M059J (cell line): ENCODE data around the gene ZNF320. TPM values are rescaled to one million over a fixed set of nuclear protein-coding genes. Genes with fewer than 3 reads are reported as not detected.
"Not testable (repeated sequence)": the region's sequence is repeated elsewhere in the genome, so short reads cannot be mapped to it uniquely, and the experiment has no call there.

ENCODE experiments used
- DNase-seq: peaks from one replicate; pipeline ENCODE4 v3.0.0-alpha.2; 2012; ENCODE audit warnings: low read depth
- total RNA-seq: library from RNA; depleted of rRNA; stranded (reverse); fragments of >200 nt; shearing (Covaris generic); gene quantifications from 2 replicates; pipeline ENCODE4 v1.2.3, GENCODE V29; 2014

Gene ZNF320
- total RNA-seq, 1 experiment from 2014 or later = 11.9 TPM

DNA sequence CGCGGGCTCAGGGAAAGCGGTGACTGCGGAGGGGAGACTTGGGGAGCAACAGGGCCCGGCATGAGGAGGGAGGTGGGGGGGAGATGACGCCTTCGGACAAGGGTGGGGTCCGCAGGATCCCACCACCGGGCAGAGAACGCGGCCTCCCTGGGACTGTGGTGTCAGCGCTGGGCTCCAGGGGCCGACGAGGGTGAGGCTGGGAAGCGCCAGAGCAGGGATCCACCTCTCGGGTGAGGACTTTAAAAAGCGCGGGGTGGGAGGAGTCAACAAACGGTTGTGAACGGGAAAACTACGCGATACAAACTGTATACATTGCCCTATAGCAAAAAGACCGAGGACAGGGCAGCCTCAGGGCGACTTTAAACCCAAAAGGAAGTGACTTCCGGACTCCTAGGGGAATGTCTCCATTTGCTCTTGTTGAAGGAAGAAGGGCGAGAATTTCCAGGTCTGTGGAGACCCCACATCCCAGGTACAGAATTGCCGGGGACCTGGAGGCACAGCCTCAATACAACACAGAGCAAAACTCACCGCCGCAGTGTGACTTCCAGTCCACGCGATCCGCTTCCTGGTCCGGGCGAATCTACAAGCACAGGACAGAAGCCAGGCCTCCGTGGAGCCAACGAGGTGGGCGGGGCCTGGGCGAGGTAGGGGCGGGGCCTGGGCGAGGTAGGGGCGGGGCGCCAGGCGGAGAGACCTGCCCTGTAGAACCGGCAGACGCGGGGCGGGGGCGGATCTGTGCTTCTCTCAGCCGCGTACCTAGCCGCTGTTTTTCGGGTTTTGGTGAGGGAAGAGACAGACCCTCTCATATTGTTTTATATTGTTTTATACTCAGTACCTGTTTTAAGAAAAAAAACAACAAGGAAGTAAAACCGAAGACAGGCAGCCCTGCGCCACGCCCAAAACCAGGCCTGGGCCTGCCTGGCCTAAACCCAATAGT is 25.7 kb upstream of the ZNF320 start, which contains the start of gene ZNF888:
Gene ZNF888 (minus strand): TSS at position 588 of the 937 bp plus-strand sequence. CDS start 5,555 bp downstream, outside the sequence.
- DNase-seq = peak; percentile 83

- DNase-seq = no peak
These were observed 20.1 kb upstream of the ZNF320 start for GRCh38 chr19:52917531-52917930.

DNA sequence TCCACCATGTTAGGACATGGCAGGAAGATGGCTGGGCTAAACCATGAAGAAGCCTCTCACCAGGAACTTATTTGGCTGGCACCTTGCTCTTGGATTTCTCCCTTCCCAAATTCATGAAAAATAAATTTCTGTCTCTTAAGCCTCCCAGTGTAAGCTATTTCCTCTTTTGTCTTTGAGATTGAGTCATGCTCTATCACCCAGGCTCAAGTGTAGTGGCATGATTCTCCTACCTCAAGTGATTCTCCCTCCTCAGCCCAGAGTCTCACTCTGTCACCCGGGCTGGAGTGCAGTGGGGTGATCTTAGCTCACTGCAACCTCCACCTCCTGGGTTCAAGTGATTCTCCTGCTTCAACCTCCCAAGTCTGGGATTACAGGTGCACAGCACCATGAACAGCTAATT is 13.2 kb upstream of the ZNF320 start:
- DNase-seq = no peak

- DNase-seq = not testable (repeated sequence)
These were observed 6.8 kb upstream of the ZNF320 start for GRCh38 chr19:52904052-52904780.

GRCh38 chr19:52901842-52902241 is 4.4 kb upstream of the ZNF320 start:
- DNase-seq = no peak

GRCh38 chr19:52898596-52898995 is 1.2 kb upstream of the ZNF320 start:
- DNase-seq = not testable (repeated sequence)

GRCh38 chr19:52898101-52898500 is 666 bp upstream of the ZNF320 start:
- no peak for DNase-seq

DNA sequence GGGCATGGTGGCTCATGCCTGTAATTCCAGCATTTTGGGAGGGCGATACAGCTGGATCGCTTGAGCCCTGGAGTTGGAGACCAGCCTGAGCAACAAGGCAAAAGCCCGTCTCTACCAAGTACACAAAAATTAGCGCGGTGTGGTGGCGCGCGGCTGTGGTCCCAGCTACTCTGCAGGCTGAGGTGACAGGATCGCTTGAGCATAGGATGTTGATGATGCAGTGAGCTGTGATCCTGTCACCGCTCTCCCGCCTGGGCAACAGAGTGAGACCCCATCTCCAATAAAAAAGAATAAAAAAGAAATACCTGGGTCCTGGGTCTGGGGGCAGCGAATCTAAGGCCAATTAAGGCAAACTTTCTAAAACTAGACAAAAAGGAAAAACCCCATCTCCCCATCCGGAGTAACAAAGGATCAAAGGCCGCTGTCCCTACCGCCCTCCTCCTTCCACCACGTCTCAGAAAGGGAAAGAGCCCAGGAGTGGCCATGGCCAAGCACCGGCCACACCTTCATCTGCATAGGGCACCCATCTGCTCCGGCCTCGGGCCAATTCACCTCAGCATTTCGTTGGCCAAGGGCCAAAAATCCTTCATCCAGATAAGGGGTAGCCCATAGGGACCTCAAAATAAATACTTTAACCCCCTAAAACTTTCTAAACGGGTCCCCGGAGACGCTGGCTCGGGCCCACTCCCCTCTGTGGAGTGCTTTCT is 851 bp downstream of the ZNF320 start:
- DNase-seq = peak; percentile 29

GRCh38 chr19:52891336-52891735 is 6.1 kb downstream of the ZNF320 start:
- DNase-seq = no peak

DNA sequence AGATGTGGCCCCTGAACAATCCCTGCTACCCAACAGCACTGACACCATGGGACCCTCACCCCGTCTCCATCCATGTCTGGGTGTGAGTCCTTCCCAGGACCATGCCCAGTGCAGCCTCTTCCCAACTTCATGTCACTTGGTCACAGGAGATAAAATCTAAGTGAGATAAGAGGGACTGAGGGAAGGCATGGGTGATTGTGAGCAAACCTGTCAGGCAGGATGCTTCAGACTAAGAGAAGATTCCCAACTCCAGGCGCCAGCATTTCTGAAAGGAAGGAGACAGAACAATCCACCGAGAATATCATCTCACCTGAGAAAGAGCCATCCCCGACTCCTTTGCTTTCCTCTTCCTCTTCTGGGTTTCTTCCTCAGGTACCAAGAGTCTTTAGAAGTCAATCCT is 7.5 kb downstream of the ZNF320 start:
- no peak for DNase-seq

GRCh38 chr19:52889076-52889475 is 8.4 kb downstream of the ZNF320 start:
- no peak for DNase-seq

DNA sequence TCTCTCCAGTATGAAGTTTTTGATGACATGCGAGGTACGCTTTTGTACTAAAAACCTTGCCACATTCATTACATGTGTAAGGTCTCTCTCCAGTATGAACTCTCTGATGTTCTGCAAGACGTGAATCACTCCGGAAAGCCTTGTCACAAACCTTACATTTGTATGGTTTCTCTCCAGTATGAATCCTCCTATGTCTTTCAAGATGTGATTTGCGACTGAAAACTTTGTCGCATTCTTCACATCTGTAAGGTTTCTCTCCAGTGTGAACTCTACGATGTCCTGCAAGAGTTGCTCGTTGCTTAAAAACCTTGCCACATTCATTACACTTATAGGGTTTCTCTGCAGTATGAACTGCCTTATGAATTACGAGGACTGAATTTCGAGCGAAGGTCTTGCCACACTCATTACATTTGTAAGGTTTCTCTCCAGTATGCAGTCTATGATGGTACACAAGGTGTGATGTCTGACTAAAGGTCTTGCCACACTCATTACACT is 16.5 kb downstream of the ZNF320 start:
- DNase-seq = no peak

DNA sequence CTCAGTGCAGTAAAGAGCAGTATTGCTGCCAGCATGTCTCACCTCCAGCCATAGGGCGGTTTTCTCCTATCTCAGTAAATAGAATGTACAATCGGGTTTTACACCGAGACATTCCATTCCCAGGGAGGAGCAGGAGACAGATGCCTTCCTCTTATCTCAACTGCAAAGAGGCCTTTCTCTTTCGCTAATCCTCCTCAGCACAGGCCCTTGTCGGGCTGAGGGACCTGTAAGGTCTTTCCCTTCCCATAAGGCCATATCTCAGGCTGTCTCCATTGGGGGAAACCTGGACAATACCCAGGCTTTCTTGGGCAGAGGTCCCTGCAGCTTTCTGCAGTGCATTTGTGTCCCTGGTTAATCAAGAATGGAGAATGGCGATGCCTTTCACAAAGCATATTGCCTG is 24.4 kb downstream of the ZNF320 start:
- DNase-seq = not testable (repeated sequence)

DNA sequence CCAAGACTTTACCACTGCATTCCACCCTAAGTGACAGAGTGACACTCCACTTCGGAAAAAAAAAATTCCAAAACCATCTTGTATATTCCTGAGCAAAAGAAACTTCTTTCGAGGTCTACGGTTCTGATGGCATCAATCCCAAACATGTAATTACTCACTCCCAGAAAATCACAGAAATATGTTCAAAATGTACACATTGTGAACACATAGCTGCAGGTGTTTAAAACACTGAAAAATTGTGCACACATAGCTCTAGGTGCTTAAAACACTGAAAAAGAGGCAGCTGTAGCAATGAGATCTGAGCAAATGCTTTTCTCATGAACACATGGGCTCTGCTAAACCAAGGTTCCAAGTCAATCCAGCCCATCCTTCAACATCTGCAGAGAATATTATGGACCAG is 26.0 kb downstream of the ZNF320 start:
- no peak for DNase-seq

- DNase-seq = not testable (repeated sequence)
These were observed 29.4 kb downstream of the ZNF320 start for GRCh38 chr19:52868031-52868430.

DNA sequence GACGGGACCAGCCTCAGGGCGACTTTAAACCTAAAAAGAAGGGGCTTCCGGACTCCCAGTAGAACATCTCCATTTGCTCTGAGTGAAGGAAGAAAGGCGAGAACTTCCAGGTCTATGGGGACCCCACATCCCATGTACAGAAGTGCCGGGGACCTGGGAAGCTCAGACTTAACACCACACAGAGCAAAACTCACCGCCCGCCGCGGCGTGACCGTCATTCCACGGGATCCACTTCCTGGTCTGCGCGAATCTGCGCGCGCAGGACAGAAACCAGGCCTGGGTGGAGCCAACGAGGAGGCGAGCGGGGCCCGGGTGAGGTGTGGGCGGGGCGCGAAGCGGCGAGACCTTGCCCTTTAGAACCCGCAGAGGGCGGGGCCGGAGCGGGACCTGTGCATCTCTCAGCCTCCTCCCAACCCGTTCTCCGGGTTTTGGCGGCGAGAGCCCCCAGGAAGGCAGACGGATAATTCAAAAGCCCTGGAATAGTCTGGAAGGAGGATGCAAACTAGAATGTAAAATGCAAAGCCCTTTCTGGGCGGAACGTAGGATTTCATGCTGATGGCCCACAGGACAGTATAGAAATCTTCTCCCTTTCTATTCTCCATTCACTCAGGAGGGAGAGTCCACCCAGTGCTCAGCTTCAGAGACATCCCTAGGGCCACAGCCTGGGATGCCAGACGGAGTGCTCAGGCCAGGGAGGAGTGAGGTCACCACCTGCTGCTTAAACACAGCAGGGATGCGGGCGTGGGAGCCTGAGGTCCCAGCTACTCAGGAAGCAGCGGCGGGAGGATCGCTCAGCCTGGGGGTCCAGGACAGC is 39.9 kb downstream of the ZNF320 start, which contains the start of gene ZNF468:
Gene ZNF468 (minus strand): TSS at position 242 of the 814 bp plus-strand sequence. CDS start 3,347 bp downstream, outside the sequence.
- peak; percentile 63 for DNase-seq

DNA sequence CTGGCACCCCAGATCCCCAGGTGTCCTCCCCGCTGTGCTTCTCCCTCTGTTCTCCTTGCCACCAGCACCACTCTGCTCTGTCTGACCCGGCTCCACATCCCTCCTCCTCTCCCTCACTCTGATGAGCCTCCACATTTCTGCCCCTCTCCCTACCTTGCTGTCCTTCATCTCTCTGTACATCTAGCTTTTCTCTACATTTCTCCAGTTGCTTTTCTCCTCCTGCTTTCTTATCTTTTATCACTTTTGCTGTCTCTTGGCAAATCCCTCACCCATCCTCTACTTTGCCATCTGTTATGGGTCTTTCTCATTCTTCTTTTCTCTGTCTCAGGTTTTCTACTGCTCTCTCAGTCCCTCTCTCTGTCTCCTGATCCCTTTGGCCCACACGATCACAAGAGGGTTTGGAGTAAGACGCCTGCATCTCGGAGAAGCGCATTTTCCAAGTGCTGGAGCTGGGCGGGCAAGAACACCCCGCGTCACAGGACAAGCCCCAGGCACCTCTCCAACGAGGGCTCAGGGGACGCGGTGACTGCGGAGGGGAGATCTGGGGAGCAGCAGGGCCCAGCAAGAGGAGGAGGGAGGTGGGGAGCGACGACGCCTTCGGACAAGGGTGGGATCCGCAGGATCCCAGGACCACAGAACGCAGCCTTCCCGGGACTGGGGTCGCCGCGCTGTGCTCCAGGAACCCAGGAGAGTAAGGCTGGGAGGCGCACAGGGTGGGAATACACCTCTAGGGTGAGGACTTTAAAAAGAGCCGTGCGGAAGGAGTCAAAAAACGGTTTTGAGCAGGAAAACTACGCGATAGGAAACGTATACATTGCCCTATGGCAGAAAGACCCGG is 40.7 kb downstream of the ZNF320 start:
- peak; percentile 9 for DNase-seq
